WERI-Rb-1 (cell line): ENCODE data around the gene ZNF19.

Experiments
- DNase-seq: peaks from one replicate; pipeline ENCODE4 v3.0.0-alpha.2; 2020
- H3K27ac ChIP-seq: fragments of 250-450 bp; sonication (Bioruptor Pico); 2 replicates; pipeline ENCODE4 v1.5.1; 2020; ENCODE audit warnings: mild to moderate bottlenecking, moderate library complexity
- H3K27me3 ChIP-seq: fragments of 250-450 bp; sonication (Bioruptor Pico); 2 replicates; pipeline ENCODE4 v1.5.1; 2021; ENCODE audit warnings: mild to moderate bottlenecking, low read depth, moderate library complexity; ENCODE audit not compliant: insufficient read depth, severe bottlenecking
- H3K36me3 ChIP-seq: fragments of 250-450 bp; sonication (Bioruptor Pico); 2 replicates; pipeline ENCODE4 v1.5.1; 2020; ENCODE audit warnings: mild to moderate bottlenecking, moderate library complexity
- H3K4me3 ChIP-seq: 2 replicates; pipeline ENCODE4 v1.5.1; 2011; ENCODE audit warnings: low read depth, mild to moderate bottlenecking, control low read depth, low read length
- H3K9me3 ChIP-seq: fragments of 250-450 bp; sonication (Bioruptor Pico); 2 replicates; pipeline ENCODE4 v1.5.1; 2021; ENCODE audit warnings: mild to moderate bottlenecking, moderate library complexity; ENCODE audit not compliant: severe bottlenecking
- CTCF ChIP-seq: IDR thresholded peaks from 2 replicates; pipeline ENCODE4 v1.5.1; 2011; ENCODE audit warnings: low read depth, mild to moderate bottlenecking, control low read depth, inconsistent platforms, low read length

The ZNF19 gene

GRCh38 chr16:71489122-71489521, at the start of gene ZNF19:
ZNF19 (minus strand) TSS chr16:71489324; CDS start chr16:71482114, 7,210 bp downstream.
- H3K36me3 ChIP-seq: no peaks in the 10 kb centered on the region
- TF ChIP-seq CTCF: no peak
- no peak for DNase-seq

GRCh38 chr16:71537643-71538042, 48.5 kb upstream of the ZNF19 start:
- TF ChIP-seq CTCF: peak; percentile 87
- peak; percentile 72 for DNase-seq
- no peaks in the 10 kb centered on the region for H3K36me3 ChIP-seq
- H3K9me3 ChIP-seq: no peaks in the 10 kb centered on the region
- no peak overlapping the region for H3K27ac ChIP-seq
- no peak overlapping the region for H3K4me3 ChIP-seq
- H3K27me3 ChIP-seq: no peaks in the 10 kb centered on the region

More at GRCh38 chr16:71489122-71489521, at the start of gene ZNF19:
- no peak within 1 kb of the TSS for H3K27ac ChIP-seq
- H3K4me3 ChIP-seq: no peak within 1 kb of the TSS
- H3K27me3 ChIP-seq: no peaks in the 10 kb centered on the region
- no peaks in the 10 kb centered on the region for H3K9me3 ChIP-seq

GRCh38 chr16:71536752-71537499, 47.8 kb upstream of the ZNF19 start:
- H3K27me3 ChIP-seq: no peaks in the 10 kb centered on the region
- H3K4me3 ChIP-seq: no peak overlapping the region
- H3K9me3 ChIP-seq: no peaks in the 10 kb centered on the region
- no peaks in the 10 kb centered on the region for H3K36me3 ChIP-seq
- no peak for TF ChIP-seq CTCF
- no peak overlapping the region for H3K27ac ChIP-seq
- no peak for DNase-seq

GRCh38 chr16:71532366-71532765, 43.2 kb upstream of the ZNF19 start:
- no peak for TF ChIP-seq CTCF
- Histone ChIP-seq H3K27ac (no peak overlapping the region), H3K36me3 (no peaks in the 10 kb centered on the region), H3K4me3 (no peak overlapping the region), H3K27me3 (no peaks in the 10 kb centered on the region), H3K9me3 (no peaks in the 10 kb centered on the region)
- DNase-seq: no peak

- Histone ChIP-seq H3K27ac (no peak overlapping the region), H3K36me3 (no peaks in the 10 kb centered on the region), H3K4me3 (no peak overlapping the region), H3K27me3 (no peaks in the 10 kb centered on the region), H3K9me3 (no peaks in the 10 kb centered on the region)
- TF ChIP-seq CTCF: no peak
- DNase-seq: no peak
Observed at GRCh38 chr16:71528863-71529262, 39.7 kb upstream of the ZNF19 start.

- no peak for DNase-seq
- Histone ChIP-seq H3K27me3 (no peaks in the 10 kb centered on the region), H3K9me3 (no peaks in the 10 kb centered on the region), H3K36me3 (no peaks in the 10 kb centered on the region), H3K4me3 (no peak overlapping the region), H3K27ac (no peak overlapping the region)
- TF ChIP-seq CTCF: no peak
Observed at GRCh38 chr16:71528257-71528656, 39.1 kb upstream of the ZNF19 start.
